Esophagus squamous epithelium (tissue), 5 donors: ENCODE results near the gene XKR8. TPM values are rescaled to one million over a fixed set of nuclear protein-coding genes. Genes with fewer than 3 reads are reported as not detected.
A peak's percentile ranks its signal among the peaks of the same experiment; 100 is the strongest.

Experiments
- DNase-seq: peaks from one replicate; lab custom pipeline; 2025; lab: John Stamatoyannopoulos, UW
- H3K27ac ChIP-seq, 4 donors: fragments of 200-600 bp; sonication (generic); one replicate each; pipeline ENCODE4 v1.5.1; 2016 to 2019; ENCODE audit warnings: mild to moderate bottlenecking in 1 of 4
- H3K27me3 ChIP-seq, 4 donors: fragments of 200-600 bp; sonication (generic); 1 replicate in 3 of 4; 2 replicates in 1 of 4; pipeline versions ENCODE4 v1.5.1 to v1.6.0; 2017 to 2021; ENCODE audit warnings: antibody characterized with exemption in 1 of 4
- H3K36me3 ChIP-seq, 3 donors: fragments of 200-600 bp; sonication (generic); one replicate each; pipeline ENCODE4 v1.5.1; 2016 to 2019
- H3K4me1 ChIP-seq, 3 donors: fragments of 200-600 bp; sonication (generic); one replicate each; pipeline ENCODE4 v1.5.1; 2017 to 2019
- H3K4me3 ChIP-seq, 4 donors: fragments of 200-600 bp; sonication (generic); 1 replicate in 3 of 4; 2 replicates in 1 of 4; pipeline ENCODE4 v1.5.1; 2016 to 2019; ENCODE audit warnings: mild to moderate bottlenecking in 2 of 4, moderate library complexity in 1 of 4
- H3K9me3 ChIP-seq, 3 donors: fragments of 200-600 bp; sonication (generic); one replicate each; pipeline ENCODE4 v1.5.1; 2016 to 2019
- CTCF ChIP-seq, 6 experiments: fragments of 450-650 bp in 4 of 6; fragments of 200-600 bp in 2 of 6; sonication (generic) in 2 of 6; IDR thresholded peaks; one replicate each; pipeline ENCODE4 v1.5.1; 2016 to 2019; ENCODE audit warnings: antibody characterized with exemption in 6 of 6, mild to moderate bottlenecking in 4 of 6, moderate library complexity in 4 of 6
- POLR2A ChIP-seq, 4 donors: fragments of 450-650 bp; IDR thresholded peaks; one replicate each; pipeline ENCODE4 v1.6.1; 2017; ENCODE audit warnings: antibody characterized with exemption in 4 of 4, mild to moderate bottlenecking in 4 of 4, moderate library complexity in 3 of 4
- WGBS, 2 donors: methylation state at CpG; one replicate each; pipeline ENCODE4 v1.1.5; 2018; 5-methylcytosine and 5-hydroxymethylcytosine counted together
- intact Hi-C: fragments of 100-400 bp; cut with DNase I; formaldehyde crosslinking; loops from one replicate; pipeline ENCODE4 v1.15.0; 2022
- total RNA-seq, 4 donors: library from RNA; depleted of rRNA; stranded (reverse); fragments of >200 nt; gene quantifications; one replicate each; pipeline ENCODE4 v1.1.0, GENCODE V29; 2016
- donor health status: DM: yes; HTN: yes; CAD: no.

The XKR8 gene
- total RNA-seq, 4 donors from 2014 or later, result 2.9 to 6.2 (median 4.3) TPM

- WGBS, 2 donors, result 52 to 58% methylated on average over 5 to 7 of the region's 13 CpGs
- peaks cover 0 to 31% (median 7%) of the 10 kb centered on the region in 3 donors for H3K36me3 ChIP-seq
- H3K4me3 ChIP-seq, result peak overlapping the region; percentile 73 to 81 (median 77)
- no peak for TF ChIP-seq CTCF (IDR thresholded peaks at IDR 0.05)
- TF ChIP-seq POLR2A (IDR thresholded peaks at IDR 0.05), result no peak
- no peak for DNase-seq
- no peaks in the 10 kb centered on the region for H3K27me3 ChIP-seq
- intact Hi-C loops, result no loop called here
- H3K27ac ChIP-seq, result peak overlapping the region; percentile 90 to 96 (median 93)
- no peaks in the 10 kb centered on the region for H3K9me3 ChIP-seq
- peaks cover 16 to 31% (median 21%) of the 10 kb centered on the region in 3 donors for H3K4me1 ChIP-seq
Observed at GRCh38 chr1:27960762-27961645, 1.2 kb downstream of the XKR8 start.

- peaks cover 16 to 31% (median 21%) of the 10 kb centered on the region in 3 donors for H3K4me1 ChIP-seq
- no peaks in the 10 kb centered on the region for H3K27me3 ChIP-seq
- TF ChIP-seq CTCF (IDR thresholded peaks at IDR 0.05) (no peak), POLR2A (IDR thresholded peaks at IDR 0.05) (no peak)
- intact Hi-C loops, result no loop called here
- DNase-seq, result no peak
- peak overlapping the region in 2 of 4 donors; percentile 73 to 79 for H3K4me3 ChIP-seq
- peak overlapping the region in 3 of 4 donors; percentile 92 to 96 (median 94) for H3K27ac ChIP-seq
- H3K9me3 ChIP-seq, result no peaks in the 10 kb centered on the region
- 52 to 61% methylated on average over 3 to 4 of the region's 4 CpGs for WGBS, 2 donors
- H3K36me3 ChIP-seq, result peaks cover 3 to 39% (median 11%) of the 10 kb centered on the region in 3 donors
Observed at GRCh38 chr1:27961646-27962221, 2.0 kb downstream of the XKR8 start.

- intact Hi-C loops, result no loop called here
- Histone ChIP-seq H3K36me3 (peaks cover 10 to 55% (median 15%) of the 10 kb centered on the region in 3 donors), H3K4me3 (no peak overlapping the region), H3K4me1 (peaks cover 16 to 37% (median 21%) of the 10 kb centered on the region in 3 donors), H3K27ac (no peak overlapping the region), H3K27me3 (no peaks in the 10 kb centered on the region), H3K9me3 (no peaks in the 10 kb centered on the region)
- TF ChIP-seq CTCF (IDR thresholded peaks at IDR 0.05), result no peak
- TF ChIP-seq POLR2A (IDR thresholded peaks at IDR 0.05), result no peak
- 80 to 90% methylated on average over 2 to 5 of the region's 11 CpGs for WGBS, 2 donors
- no peak for DNase-seq
Observed at GRCh38 chr1:27963393-27963792, 3.6 kb downstream of the XKR8 start.

GRCh38 chr1:27966402-27967105 is 6.8 kb downstream of the XKR8 start:
- Histone ChIP-seq H3K4me1 (peaks cover under 1 to 26% (median 4%) of the 10 kb centered on the region in 3 donors), H3K9me3 (no peaks in the 10 kb centered on the region), H3K36me3 (peaks cover 10 to 65% (median 15%) of the 10 kb centered on the region in 3 donors), H3K27me3 (no peaks in the 10 kb centered on the region), H3K27ac (no peak overlapping the region), H3K4me3 (no peak overlapping the region)
- no peak for DNase-seq
- intact Hi-C loops, result no loop called here
- TF ChIP-seq POLR2A (IDR thresholded peaks at IDR 0.05), result no peak
- TF ChIP-seq CTCF (IDR thresholded peaks at IDR 0.05), result no peak
- WGBS, 2 donors, result 88 to 93% methylated on average over 6 to 11 of the region's 24 CpGs
